ENCODE measurements around the gene CARD9.

DNA sequence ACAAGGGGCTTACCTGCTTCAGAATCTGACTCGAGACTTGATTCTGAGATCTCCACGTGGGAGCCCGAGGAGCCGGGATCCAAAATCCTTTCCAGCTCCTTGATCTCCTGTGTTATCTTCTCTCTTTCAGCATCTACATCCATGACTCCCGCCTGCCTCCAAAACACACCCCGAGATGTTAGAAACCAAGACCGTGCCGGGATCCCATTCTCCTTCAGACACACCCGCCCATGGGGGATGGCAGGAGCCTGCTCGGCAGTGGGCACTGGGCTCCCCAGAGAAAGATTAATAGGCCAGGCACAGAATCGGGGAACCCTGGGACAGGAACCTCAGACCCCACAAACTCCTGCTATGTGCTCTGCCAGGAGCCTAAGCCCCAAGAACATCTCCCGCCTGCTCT lies 24.8 kb upstream of the CARD9 start:
- no peak for TF ChIP-seq ZNF843 (tag by site-specific recombination; IDR thresholded peaks at IDR 0.05)
- TF ChIP-seq ZNF146 (tag by site-specific recombination; IDR thresholded peaks at IDR 0.05): no peak
- no peak for TF ChIP-seq CTCF (tag by site-specific recombination; IDR thresholded peaks at IDR 0.05)
- TF ChIP-seq, protein P1, sequence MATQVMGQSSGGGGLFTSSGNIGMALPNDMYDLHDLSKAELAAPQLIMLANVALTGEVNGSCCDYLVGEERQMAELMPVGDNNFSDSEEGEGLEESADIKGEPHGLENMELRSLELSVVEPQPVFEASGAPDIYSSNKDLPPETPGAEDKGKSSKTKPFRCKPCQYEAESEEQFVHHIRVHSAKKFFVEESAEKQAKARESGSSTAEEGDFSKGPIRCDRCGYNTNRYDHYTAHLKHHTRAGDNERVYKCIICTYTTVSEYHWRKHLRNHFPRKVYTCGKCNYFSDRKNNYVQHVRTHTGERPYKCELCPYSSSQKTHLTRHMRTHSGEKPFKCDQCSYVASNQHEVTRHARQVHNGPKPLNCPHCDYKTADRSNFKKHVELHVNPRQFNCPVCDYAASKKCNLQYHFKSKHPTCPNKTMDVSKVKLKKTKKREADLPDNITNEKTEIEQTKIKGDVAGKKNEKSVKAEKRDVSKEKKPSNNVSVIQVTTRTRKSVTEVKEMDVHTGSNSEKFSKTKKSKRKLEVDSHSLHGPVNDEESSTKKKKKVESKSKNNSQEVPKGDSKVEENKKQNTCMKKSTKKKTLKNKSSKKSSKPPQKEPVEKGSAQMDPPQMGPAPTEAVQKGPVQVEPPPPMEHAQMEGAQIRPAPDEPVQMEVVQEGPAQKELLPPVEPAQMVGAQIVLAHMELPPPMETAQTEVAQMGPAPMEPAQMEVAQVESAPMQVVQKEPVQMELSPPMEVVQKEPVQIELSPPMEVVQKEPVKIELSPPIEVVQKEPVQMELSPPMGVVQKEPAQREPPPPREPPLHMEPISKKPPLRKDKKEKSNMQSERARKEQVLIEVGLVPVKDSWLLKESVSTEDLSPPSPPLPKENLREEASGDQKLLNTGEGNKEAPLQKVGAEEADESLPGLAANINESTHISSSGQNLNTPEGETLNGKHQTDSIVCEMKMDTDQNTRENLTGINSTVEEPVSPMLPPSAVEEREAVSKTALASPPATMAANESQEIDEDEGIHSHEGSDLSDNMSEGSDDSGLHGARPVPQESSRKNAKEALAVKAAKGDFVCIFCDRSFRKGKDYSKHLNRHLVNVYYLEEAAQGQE (tag by site-specific recombination; IDR thresholded peaks at IDR 0.05): no peak
- TF ChIP-seq ZFHX2 (tag by site-specific recombination; conservative IDR thresholded peaks at IDR 0.05): no peak

Data from HEK293 (cell line).